Activated naive CD8-positive, alpha-beta T cell (primary cell): ENCODE results near the gene SETD7.

Source experiments
- H3K27ac Mint-ChIP-seq: one replicate; pipeline ENCODE4 v1.8.0; 2021; ENCODE audit warnings: mixed read lengths
- H3K27me3 Mint-ChIP-seq: one replicate; pipeline ENCODE4 v1.8.0; 2021; ENCODE audit warnings: mixed read lengths
- H3K36me3 Mint-ChIP-seq: one replicate; pipeline ENCODE4 v1.8.0; 2021; ENCODE audit warnings: mixed read lengths
- H3K4me1 Mint-ChIP-seq: one replicate; pipeline ENCODE4 v1.8.0; 2021; ENCODE audit warnings: low read depth, mixed read lengths
- H3K4me3 Mint-ChIP-seq: one replicate; pipeline ENCODE4 v1.8.0; 2021; ENCODE audit warnings: mild to moderate bottlenecking, mixed read lengths
- H3K9me3 Mint-ChIP-seq: one replicate; pipeline ENCODE4 v1.8.0; 2021; ENCODE audit warnings: low read depth, mixed read lengths

Gene SETD7

DNA sequence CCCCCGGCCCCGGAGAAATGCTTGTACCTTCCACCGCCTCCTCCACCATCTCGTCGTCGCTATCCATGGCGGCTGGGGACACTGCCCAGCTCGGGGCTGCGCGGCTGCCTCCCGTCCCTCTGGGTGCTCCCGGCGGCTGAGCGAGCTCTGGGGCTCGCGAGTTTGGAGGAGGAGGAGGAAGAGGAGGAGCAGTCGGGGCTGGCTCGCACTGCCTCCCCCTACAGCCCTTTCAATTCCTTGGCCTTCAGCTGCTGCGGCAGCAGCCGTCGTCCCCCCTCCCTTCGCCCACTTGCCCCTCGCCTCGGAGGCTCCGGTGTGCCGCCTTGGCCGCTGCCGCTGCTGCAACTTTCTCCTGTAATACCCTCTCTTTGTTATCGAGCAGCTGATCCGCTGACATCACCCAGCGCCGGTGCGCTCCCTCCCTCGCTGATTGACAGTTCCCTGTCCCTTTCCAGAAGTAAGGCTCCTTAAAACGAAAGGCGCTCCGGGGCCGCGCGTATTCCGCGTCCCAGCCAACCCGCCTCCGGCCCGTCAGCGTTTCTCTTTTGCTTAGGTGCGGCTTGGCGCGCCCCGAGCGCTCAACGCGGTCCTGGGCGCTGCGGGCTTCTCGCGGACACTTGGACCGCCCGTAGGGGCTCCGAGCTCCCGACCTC is at the start of gene SETD7:
TSS of gene SETD7 (minus strand) at position 149 of the 653 bp plus-strand sequence. CDS start at position 67, 82 bp downstream.
- H3K9me3 Mint-ChIP-seq = no peaks in the 10 kb centered on the region
- peak within 1 kb of the TSS; percentile 93 for H3K4me3 Mint-ChIP-seq
- H3K27ac Mint-ChIP-seq = peak within 1 kb of the TSS; percentile 93
- H3K36me3 Mint-ChIP-seq = no peaks in the 10 kb centered on the region
- H3K4me1 Mint-ChIP-seq = peaks cover 33% of the 10 kb centered on the region
- peaks cover 4% of the 10 kb centered on the region for H3K27me3 Mint-ChIP-seq

- peaks cover 4% of the 10 kb centered on the region for H3K9me3 Mint-ChIP-seq
- H3K4me3 Mint-ChIP-seq = peak overlapping the region; percentile 89
- peaks cover 15% of the 10 kb centered on the region for H3K4me1 Mint-ChIP-seq
- peaks cover 5% of the 10 kb centered on the region for H3K27me3 Mint-ChIP-seq
- peaks cover 3% of the 10 kb centered on the region for H3K36me3 Mint-ChIP-seq
- no peak overlapping the region for H3K27ac Mint-ChIP-seq
Measured at GRCh38 chr4:139605516-139605915, 49.5 kb upstream of the SETD7 start.

DNA sequence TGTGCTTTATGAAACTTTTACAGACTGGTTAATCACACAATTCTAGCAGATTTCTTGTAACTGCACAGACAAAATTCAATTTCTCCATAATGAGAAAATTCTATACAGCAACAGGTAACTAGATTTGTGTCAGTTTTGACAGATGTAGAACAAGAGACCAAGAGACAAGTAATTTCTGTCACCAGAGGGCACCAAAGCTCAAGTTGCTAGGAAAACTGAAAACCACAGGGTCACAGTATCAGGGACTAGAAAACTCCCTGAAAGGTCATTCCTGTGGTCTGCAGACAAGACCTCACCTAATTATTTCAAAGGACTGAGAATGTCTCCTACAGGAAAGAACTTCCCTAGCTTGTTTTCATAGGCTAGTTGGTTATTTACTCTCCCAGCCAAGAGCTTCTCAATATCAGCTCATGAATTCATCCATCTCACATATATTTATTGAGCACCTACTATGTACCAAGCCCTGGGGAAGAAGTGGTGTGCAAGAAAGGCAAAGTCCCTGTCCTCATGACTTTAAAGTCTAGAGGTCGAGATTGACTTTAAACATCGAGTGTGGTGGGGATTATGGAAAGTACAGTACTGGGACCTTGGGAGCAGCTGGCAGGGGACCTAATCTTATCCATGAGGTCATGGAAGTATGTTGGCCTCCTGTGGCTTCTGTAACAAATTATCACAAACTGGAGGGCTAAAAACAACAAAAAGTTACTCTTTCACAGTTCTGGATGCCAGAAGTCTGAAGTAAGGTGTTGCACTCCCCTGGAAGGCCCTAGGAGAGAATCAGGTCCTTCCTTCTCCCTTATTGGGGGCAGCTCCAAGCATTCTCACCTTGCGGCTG is 47.8 kb upstream of the SETD7 start:
- peaks cover 3% of the 10 kb centered on the region for H3K36me3 Mint-ChIP-seq
- H3K27ac Mint-ChIP-seq = no peak overlapping the region
- peaks cover 4% of the 10 kb centered on the region for H3K9me3 Mint-ChIP-seq
- H3K27me3 Mint-ChIP-seq = peaks cover 5% of the 10 kb centered on the region
- H3K4me3 Mint-ChIP-seq = no peak overlapping the region
- H3K4me1 Mint-ChIP-seq = peaks cover 15% of the 10 kb centered on the region

DNA sequence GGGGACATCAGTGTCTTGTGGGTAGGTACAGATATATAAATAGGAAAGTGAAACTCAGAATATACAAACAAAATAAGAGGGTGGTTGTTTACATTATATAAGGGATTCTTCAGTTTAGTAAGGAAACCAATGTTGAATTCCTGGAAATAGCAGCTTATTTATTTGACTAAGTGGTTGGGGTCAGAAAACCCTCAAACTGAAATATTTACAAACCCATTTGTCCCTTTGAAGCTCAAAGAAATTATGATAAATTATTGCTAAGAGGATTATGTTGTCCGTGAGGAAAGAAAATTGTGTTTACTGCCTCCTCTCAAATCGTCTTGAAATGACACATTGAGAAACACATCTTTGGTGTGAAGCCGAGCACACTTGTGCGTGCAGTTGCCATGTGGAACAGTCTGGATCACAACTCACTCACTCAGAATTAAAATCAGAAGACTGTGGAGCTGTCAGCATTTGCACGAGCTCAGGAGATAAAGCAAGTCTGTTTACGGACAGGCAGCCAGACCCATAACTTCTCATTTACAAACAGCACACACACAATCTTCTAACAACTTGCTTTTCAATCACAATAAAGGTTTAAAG is 46.8 kb upstream of the SETD7 start:
- Mint-ChIP-seq H3K4me3 (no peak overlapping the region), H3K36me3 (peaks cover 3% of the 10 kb centered on the region), H3K27ac (no peak overlapping the region), H3K9me3 (peaks cover 4% of the 10 kb centered on the region), H3K4me1 (peaks cover 15% of the 10 kb centered on the region), H3K27me3 (peaks cover 3% of the 10 kb centered on the region)

DNA sequence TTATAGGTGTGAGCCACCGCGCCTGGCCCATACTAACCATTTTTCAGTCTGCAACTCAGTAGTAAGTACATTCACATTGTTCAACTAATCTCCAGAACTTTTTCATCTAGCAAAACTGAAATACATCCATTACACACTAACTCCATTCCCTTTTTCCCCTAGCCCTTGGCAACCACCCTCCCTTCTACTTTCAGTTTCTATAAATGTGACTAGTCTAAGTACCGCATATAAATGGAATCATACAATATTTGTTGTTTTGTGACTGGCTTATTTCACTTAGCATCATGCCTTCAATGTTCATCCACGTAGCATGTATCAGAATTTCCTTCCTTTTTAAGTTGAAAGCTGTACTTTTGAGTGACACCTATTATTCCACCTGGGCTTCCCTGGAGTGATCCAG is 44.6 kb upstream of the SETD7 start:
- Mint-ChIP-seq H3K27me3 (peaks cover 2% of the 10 kb centered on the region), H3K4me1 (peaks cover under 1% of the 10 kb centered on the region), H3K4me3 (no peak overlapping the region), H3K9me3 (no peaks in the 10 kb centered on the region), H3K36me3 (no peaks in the 10 kb centered on the region), H3K27ac (no peak overlapping the region)

DNA sequence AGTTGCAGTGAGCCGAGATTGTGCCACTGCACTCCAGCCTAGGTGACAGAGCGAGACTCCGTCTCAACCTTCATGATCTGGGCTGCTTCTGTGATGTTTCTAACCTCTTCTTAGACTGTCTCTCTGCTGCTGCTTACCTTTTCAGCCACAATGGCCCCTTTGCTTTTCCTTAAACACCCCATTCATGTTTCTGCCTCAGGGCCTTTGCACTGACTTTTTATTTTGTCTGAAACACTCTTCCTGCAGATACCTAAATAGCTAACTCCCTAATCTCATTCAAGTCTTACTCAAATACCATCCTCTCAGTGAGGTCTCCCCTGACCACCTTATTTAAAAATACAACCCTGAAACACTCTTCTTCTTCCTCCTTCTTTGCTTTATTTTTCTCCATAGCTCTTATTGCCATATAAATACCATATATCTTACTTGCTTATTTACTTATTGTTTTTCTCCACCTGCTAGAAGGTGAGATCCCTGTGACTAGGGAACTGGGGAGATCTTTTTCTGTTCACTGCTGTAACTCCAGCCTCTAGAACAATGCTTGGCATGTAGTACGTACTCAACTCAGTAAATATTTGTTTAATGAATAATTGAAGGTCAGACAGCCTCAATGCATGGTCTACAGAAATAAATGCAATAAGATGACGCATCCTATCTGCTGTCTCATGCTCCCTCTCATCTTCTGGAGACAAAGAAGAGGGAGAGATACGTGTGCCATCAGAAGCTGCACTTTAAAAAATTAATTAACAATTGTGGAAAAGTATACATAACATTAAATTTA is 43.8 kb upstream of the SETD7 start:
- H3K27ac Mint-ChIP-seq = no peak overlapping the region
- H3K9me3 Mint-ChIP-seq = no peaks in the 10 kb centered on the region
- no peaks in the 10 kb centered on the region for H3K4me1 Mint-ChIP-seq
- H3K27me3 Mint-ChIP-seq = peaks cover 2% of the 10 kb centered on the region
- H3K4me3 Mint-ChIP-seq = no peak overlapping the region
- H3K36me3 Mint-ChIP-seq = no peaks in the 10 kb centered on the region

- H3K4me1 Mint-ChIP-seq = no peaks in the 10 kb centered on the region
- no peaks in the 10 kb centered on the region for H3K36me3 Mint-ChIP-seq
- H3K27ac Mint-ChIP-seq = no peak overlapping the region
- H3K27me3 Mint-ChIP-seq = peaks cover 2% of the 10 kb centered on the region
- H3K9me3 Mint-ChIP-seq = no peaks in the 10 kb centered on the region
- H3K4me3 Mint-ChIP-seq = no peak overlapping the region
Measured at GRCh38 chr4:139599076-139599475, 43.1 kb upstream of the SETD7 start.

DNA sequence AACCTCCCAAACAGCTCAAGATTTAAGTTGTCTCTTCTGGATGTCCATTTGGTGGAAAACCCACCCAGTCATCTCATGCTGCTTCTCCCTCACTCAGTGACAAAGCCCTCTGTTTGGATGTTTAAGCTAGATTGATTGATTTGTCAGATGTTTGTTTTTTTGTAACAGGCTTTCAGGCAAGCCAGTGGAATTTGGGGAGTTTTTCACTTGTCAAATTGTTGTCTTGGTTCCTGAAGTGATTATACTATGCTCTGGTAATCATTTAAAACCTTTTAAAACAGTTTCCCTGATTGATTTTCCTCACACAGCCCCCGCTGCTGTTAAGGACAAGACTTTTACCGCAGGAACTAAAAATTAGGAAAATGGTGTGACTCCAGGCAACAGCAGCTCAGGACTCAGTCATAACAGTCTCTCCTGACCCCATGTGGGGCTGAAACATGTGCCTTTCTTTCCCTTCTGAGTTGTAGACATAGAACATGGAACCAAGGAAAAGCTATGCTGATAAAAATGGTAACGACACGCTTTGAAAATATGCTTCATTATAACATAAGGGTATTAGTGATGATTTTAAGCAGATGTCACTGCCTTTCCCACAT is 40.8 kb upstream of the SETD7 start:
- no peaks in the 10 kb centered on the region for H3K36me3 Mint-ChIP-seq
- H3K27me3 Mint-ChIP-seq = peaks cover 2% of the 10 kb centered on the region
- no peaks in the 10 kb centered on the region for H3K9me3 Mint-ChIP-seq

GRCh38 chr4:139596034-139596683 is 40.1 kb upstream of the SETD7 start:
- H3K27ac Mint-ChIP-seq = no peak overlapping the region
- no peak overlapping the region for H3K4me3 Mint-ChIP-seq
- H3K9me3 Mint-ChIP-seq = no peaks in the 10 kb centered on the region
- H3K36me3 Mint-ChIP-seq = no peaks in the 10 kb centered on the region
- peaks cover 2% of the 10 kb centered on the region for H3K27me3 Mint-ChIP-seq
- H3K4me1 Mint-ChIP-seq = no peaks in the 10 kb centered on the region

More for the DNA sequence above, 40.8 kb upstream of the SETD7 start:
- no peak overlapping the region for H3K4me3 Mint-ChIP-seq
- H3K27ac Mint-ChIP-seq = no peak overlapping the region
- no peaks in the 10 kb centered on the region for H3K4me1 Mint-ChIP-seq

DNA sequence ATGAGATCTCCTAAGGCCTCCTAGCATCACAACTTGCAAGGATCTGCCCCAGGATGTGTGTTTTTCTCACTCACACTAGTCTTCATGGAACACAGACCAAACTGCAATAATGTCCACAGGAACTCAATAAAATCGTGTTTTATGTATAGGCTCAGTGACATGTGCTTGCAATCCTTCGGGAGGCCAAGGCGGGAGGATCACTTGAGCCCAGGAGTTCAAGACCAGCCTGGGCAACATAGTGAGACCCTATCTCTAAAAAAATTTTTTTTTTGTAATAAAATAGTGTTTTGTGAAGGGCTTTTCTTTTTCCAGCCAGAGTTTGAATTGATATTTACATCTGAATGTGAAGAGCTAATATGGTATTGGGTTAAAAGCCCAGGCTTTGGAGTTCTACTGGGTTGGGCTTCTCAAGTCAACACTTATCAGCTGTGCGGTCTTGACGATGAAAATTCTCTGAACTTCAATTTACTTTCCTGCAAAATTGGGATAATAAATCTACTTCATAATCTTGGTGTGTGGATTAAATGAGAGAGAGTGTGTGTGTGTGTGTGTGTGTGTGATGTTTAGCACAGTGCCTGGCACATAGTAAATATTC is 38.7 kb upstream of the SETD7 start:
- no peak overlapping the region for H3K27ac Mint-ChIP-seq
- H3K36me3 Mint-ChIP-seq = no peaks in the 10 kb centered on the region

DNA sequence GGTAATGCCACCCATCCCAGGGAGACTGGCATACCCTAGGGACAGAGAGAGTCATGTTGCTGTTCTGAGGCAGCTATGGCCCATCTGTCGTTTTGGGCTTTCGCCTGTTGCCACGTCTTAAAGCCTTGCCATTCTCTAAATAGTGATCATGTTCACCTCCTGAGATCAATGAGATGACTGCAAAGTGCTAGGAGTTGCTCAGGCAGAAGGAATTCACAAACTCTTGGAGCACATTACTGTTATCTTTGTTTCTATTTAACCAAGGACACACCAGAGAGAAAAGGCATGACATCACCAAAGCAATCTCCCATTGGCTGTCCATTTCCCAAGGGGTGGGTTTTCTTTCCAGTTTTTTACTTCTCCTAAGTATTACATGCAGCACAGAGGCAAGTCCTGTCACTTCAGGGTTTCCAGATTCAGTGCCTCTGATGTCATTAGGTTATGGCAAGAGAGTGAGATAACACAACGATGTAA is 37.1 kb upstream of the SETD7 start:
- no peak overlapping the region for H3K27ac Mint-ChIP-seq
- H3K36me3 Mint-ChIP-seq = no peaks in the 10 kb centered on the region
- H3K9me3 Mint-ChIP-seq = no peaks in the 10 kb centered on the region
- no peaks in the 10 kb centered on the region for H3K4me1 Mint-ChIP-seq
- H3K4me3 Mint-ChIP-seq = no peak overlapping the region
- peaks cover 2% of the 10 kb centered on the region for H3K27me3 Mint-ChIP-seq

More for the DNA sequence above, 38.7 kb upstream of the SETD7 start:
- H3K4me1 Mint-ChIP-seq = no peaks in the 10 kb centered on the region
- H3K27me3 Mint-ChIP-seq = peaks cover 2% of the 10 kb centered on the region
- H3K9me3 Mint-ChIP-seq = no peaks in the 10 kb centered on the region
- H3K4me3 Mint-ChIP-seq = no peak overlapping the region

DNA sequence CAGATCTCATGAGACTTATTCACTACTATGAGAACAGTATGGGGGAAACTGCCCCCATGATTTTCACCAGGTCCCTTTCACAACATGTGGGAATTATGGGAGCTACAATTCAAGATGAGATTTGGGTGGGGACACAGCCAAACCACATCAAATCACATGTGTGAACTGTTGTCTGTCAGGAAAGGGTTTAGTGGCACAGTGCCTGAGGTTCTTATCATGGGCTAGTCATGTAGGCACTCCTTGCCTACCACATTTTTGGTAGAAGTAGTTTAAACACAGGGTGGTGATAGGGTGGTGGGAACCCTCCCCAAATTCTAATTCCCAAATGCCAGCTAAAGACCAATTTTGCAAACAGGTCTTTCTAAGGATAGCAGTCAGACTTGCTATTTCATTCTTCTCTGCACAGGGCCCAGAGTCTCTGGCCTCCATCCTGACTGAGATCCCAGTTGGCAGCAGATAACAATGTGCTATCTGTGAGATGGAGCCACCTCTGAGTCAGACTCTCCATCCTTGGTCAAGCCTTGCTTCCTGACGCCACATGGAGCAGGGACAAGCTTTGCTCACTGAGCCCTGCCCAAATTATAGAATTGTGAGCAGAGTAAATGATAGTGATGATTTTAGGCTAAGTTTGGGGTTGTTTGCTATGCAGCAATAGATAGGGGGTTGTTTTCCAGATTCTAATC is 33.5 kb upstream of the SETD7 start:
- H3K27me3 Mint-ChIP-seq = no peaks in the 10 kb centered on the region
- H3K4me3 Mint-ChIP-seq = no peak overlapping the region
- no peaks in the 10 kb centered on the region for H3K4me1 Mint-ChIP-seq
- H3K27ac Mint-ChIP-seq = no peak overlapping the region
- H3K36me3 Mint-ChIP-seq = no peaks in the 10 kb centered on the region
- H3K9me3 Mint-ChIP-seq = no peaks in the 10 kb centered on the region

GRCh38 chr4:139587446-139587845 is 31.4 kb upstream of the SETD7 start:
- Mint-ChIP-seq H3K27ac (no peak overlapping the region), H3K9me3 (no peaks in the 10 kb centered on the region), H3K27me3 (peaks cover 6% of the 10 kb centered on the region), H3K4me3 (no peak overlapping the region), H3K36me3 (no peaks in the 10 kb centered on the region), H3K4me1 (no peaks in the 10 kb centered on the region)
